ENCODE data around the gene RSU1.

DNA sequence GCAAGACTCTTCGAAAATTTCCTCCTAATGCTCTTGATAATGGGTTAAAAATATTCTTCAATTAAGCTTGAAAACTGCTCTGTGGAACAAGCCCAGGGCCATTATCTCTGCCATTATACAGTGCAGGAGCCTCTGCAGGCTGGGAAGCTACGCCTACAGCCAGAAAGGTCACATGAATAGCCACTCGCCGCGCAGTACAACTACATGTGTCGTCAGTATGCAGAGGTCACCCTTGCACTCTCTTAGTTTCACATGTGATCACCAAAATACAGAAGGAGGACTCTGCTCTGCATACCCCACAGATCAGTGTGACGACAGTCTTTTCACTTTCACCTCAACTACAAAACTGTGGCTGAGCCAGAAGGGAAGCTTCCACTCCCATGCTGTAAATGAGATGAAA lies 153.8 kb downstream of the RSU1 start:
- TF ChIP-seq SRF (IDR thresholded peaks at IDR 0.05; ENCODE audit: low read depth) (no peak), CBX3 (IDR thresholded peaks at IDR 0.05; ENCODE audit: low read depth) (no peak), ZFX (IDR thresholded peaks at IDR 0.05) (no peak), POLR2A (IDR thresholded peaks at IDR 0.05; ENCODE audit: borderline replicate concordance, extremely low read depth, insufficient read depth, insufficient read length) (no peak), EZH2phosphoT487 (IDR thresholded peaks at IDR 0.05; ENCODE audit: borderline replicate concordance) (no peak), TCF7L2 (IDR thresholded peaks at IDR 0.05; ENCODE audit: borderline replicate concordance, extremely low read depth, insufficient read depth, insufficient read length) (no peak), SP1 (IDR thresholded peaks at IDR 0.05; ENCODE audit: low read depth) (no peak)
- TF ChIP-seq, protein P1, sequence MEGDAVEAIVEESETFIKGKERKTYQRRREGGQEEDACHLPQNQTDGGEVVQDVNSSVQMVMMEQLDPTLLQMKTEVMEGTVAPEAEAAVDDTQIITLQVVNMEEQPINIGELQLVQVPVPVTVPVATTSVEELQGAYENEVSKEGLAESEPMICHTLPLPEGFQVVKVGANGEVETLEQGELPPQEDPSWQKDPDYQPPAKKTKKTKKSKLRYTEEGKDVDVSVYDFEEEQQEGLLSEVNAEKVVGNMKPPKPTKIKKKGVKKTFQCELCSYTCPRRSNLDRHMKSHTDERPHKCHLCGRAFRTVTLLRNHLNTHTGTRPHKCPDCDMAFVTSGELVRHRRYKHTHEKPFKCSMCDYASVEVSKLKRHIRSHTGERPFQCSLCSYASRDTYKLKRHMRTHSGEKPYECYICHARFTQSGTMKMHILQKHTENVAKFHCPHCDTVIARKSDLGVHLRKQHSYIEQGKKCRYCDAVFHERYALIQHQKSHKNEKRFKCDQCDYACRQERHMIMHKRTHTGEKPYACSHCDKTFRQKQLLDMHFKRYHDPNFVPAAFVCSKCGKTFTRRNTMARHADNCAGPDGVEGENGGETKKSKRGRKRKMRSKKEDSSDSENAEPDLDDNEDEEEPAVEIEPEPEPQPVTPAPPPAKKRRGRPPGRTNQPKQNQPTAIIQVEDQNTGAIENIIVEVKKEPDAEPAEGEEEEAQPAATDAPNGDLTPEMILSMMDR (IDR thresholded peaks at IDR 0.05 in 2 of 3, conservative IDR thresholded peaks at IDR 0.05 in 1 of 3; ENCODE audit: borderline replicate concordance in 1 of 3, insufficient read depth in 1 of 3, low read depth in 2 of 3, low read length in 2 of 3), result no peak
- TF ChIP-seq, protein P2, sequence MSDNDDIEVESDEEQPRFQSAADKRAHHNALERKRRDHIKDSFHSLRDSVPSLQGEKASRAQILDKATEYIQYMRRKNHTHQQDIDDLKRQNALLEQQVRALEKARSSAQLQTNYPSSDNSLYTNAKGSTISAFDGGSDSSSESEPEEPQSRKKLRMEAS (IDR thresholded peaks at IDR 0.05), result no peak
- TF ChIP-seq, protein P3, sequence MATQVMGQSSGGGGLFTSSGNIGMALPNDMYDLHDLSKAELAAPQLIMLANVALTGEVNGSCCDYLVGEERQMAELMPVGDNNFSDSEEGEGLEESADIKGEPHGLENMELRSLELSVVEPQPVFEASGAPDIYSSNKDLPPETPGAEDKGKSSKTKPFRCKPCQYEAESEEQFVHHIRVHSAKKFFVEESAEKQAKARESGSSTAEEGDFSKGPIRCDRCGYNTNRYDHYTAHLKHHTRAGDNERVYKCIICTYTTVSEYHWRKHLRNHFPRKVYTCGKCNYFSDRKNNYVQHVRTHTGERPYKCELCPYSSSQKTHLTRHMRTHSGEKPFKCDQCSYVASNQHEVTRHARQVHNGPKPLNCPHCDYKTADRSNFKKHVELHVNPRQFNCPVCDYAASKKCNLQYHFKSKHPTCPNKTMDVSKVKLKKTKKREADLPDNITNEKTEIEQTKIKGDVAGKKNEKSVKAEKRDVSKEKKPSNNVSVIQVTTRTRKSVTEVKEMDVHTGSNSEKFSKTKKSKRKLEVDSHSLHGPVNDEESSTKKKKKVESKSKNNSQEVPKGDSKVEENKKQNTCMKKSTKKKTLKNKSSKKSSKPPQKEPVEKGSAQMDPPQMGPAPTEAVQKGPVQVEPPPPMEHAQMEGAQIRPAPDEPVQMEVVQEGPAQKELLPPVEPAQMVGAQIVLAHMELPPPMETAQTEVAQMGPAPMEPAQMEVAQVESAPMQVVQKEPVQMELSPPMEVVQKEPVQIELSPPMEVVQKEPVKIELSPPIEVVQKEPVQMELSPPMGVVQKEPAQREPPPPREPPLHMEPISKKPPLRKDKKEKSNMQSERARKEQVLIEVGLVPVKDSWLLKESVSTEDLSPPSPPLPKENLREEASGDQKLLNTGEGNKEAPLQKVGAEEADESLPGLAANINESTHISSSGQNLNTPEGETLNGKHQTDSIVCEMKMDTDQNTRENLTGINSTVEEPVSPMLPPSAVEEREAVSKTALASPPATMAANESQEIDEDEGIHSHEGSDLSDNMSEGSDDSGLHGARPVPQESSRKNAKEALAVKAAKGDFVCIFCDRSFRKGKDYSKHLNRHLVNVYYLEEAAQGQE (IDR thresholded peaks at IDR 0.05; ENCODE audit: low read depth), result no peak
